ENCODE data around the gene VDAC2. TPM values are rescaled to one million over a fixed set of nuclear protein-coding genes. Genes with fewer than 3 reads are reported as not detected.
A peak's percentile ranks its signal among the peaks of the same experiment; 100 is the strongest.

VDAC2 gene
- total and polyA plus RNA-seq, 4 experiments from 2014 or later, result 76.9 to 192 (median 114) TPM

- no peak overlapping the region for H3K27ac ChIP-seq (ENCODE audit: low read depth, low read length)
- H3K4me1 ChIP-seq (ENCODE audit: insufficient read depth, low read length), result no peaks in the 10 kb centered on the region
- no peak for DNase-seq
- Mint-ChIP-seq H3K27ac (no peak overlapping the region), H3K36me3 (no peaks in the 10 kb centered on the region), H3K4me3 (no peak overlapping the region), H3K9me3 (peaks cover 0 to 2% (median 0%) of the 10 kb centered on the region in 8 donors), H3K27me3 (peaks cover 2 to 19% of the 10 kb centered on the region in 2 donors), H3K4me1 (no peaks in the 10 kb centered on the region)
- intact Hi-C loops (cut with micrococcal nuclease), result no loop called here
- H3K27me3 ChIP-seq (ENCODE audit: insufficient read depth, low read length), result no peaks in the 10 kb centered on the region
- ChIA-PET CTCF (ENCODE audit: partially characterized antibody) (no interaction called here), POLR2A (ENCODE audit: partially characterized antibody) (no interaction called here)
- H3K36me3 ChIP-seq (ENCODE audit: insufficient read depth, low read length), result no peaks in the 10 kb centered on the region
- no peaks in the 10 kb centered on the region for H3K9me3 ChIP-seq (ENCODE audit: control insufficient read depth in 1 of 2, low read length in 2 of 2)
- H3K4me3 ChIP-seq (ENCODE audit: low read length in 2 of 2), result no peak overlapping the region
These were observed 65.7 kb downstream of the VDAC2 start for GRCh38 chr10:75276069-75276872.

- DNase-seq, result no peak
- Mint-ChIP-seq H3K4me3 (no peak overlapping the region), H3K27ac (peak overlapping the region in 1 of 7 donors; percentile 25), H3K9me3 (peaks cover 0 to 6% (median 0%) of the 10 kb centered on the region in 8 donors), H3K27me3 (peaks cover 4 to 29% of the 10 kb centered on the region in 2 donors), H3K4me1 (no peaks in the 10 kb centered on the region), H3K36me3 (no peaks in the 10 kb centered on the region)
- Histone ChIP-seq H3K27ac (ENCODE audit: low read depth, low read length) (no peak overlapping the region), H3K36me3 (ENCODE audit: insufficient read depth, low read length) (no peaks in the 10 kb centered on the region), H3K4me3 (ENCODE audit: low read length in 2 of 2) (no peak overlapping the region), H3K9me3 (ENCODE audit: control insufficient read depth in 1 of 2, low read length in 2 of 2) (no peaks in the 10 kb centered on the region), H3K4me1 (ENCODE audit: insufficient read depth, low read length) (no peaks in the 10 kb centered on the region), H3K27me3 (ENCODE audit: insufficient read depth, low read length) (no peaks in the 10 kb centered on the region)
- ChIA-PET POLR2A (ENCODE audit: partially characterized antibody) (no interaction called here), CTCF (ENCODE audit: partially characterized antibody) (no interaction called here)
- intact Hi-C loops (cut with micrococcal nuclease), result no loop called here
These were observed 69.6 kb downstream of the VDAC2 start for GRCh38 chr10:75280236-75280635.

Other genes with a start within 250 kb of the VDAC2 start
- 10 to 100 TPM; 17.9 to 20.6 TPM for gene SAMD8, start 99.1 kb upstream of the VDAC2 start, total RNA-seq
- gene SAMD8, start 99.1 kb upstream of the VDAC2 start, polyA plus RNA-seq, result 10 to 100 TPM in 1 of 2 donors, 1 to 10 TPM in 1; 6.9 to 10.8 TPM
- gene COMTD1, start 25.2 kb downstream of the VDAC2 start, total RNA-seq, result 10 to 100 TPM; 12.7 to 15.4 TPM
- gene COMTD1, start 25.2 kb downstream of the VDAC2 start, polyA plus RNA-seq, result 10 to 100 TPM; 22.3 TPM
- gene ZNF503, start 191.0 kb downstream of the VDAC2 start, total RNA-seq, result under 1 TPM in 1 of 2 experiments, not detected in 1; 0.12 TPM
- not detected for gene ZNF503, start 191.0 kb downstream of the VDAC2 start, polyA plus RNA-seq
- not detected for gene LRMDA, start 220.8 kb downstream of the VDAC2 start, total RNA-seq
- gene LRMDA, start 220.8 kb downstream of the VDAC2 start, polyA plus RNA-seq, result not detected

Measured in CD4-positive, alpha-beta memory T cell (primary cell).